GM12874 (cell line): ENCODE results near the gene ARVCF.

Experiments used
- TF ChIP-seq, protein P1 (sequence below): IDR thresholded peaks from 2 replicates; pipeline ENCODE4 v1.5.1; 2011; ENCODE audit warnings: low read depth, mild to moderate bottlenecking, control low read depth, low read length, moderate library complexity; ENCODE audit not compliant: insufficient read depth

The ARVCF gene

DNA sequence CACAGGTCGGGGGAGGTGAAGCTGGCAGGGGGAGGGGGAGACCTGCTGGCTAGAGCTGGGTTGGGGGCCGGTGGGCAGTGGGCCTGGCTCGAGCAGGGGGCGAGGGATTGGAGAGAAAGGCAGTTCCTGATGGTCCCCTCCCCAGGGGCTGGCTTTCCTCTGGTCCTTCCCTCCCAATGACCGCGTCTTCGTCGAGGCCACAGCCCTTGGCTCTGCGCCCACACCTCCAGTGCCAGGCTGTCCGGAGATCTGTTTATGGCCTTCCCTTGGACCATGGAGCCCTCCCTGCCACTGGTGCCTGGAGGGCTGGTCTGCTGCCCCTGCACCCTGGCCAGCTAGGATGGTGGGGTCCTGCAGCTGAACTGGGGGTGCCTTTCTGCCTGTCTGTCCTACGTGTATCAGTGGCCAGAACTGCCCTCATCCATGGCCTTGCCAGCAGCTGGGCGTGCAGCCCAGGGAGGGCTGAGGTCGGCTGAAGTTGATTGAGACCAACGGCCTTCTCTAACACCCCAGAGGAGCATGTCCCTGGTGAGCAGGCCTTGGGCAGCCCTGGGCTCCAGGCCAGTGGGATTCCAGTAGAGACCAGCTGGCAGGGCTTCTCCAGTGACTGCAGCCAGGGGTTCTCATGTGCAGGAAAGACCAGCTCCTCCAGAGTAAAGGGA lies 16.6 kb upstream of the ARVCF start:
- TF ChIP-seq, protein P1, sequence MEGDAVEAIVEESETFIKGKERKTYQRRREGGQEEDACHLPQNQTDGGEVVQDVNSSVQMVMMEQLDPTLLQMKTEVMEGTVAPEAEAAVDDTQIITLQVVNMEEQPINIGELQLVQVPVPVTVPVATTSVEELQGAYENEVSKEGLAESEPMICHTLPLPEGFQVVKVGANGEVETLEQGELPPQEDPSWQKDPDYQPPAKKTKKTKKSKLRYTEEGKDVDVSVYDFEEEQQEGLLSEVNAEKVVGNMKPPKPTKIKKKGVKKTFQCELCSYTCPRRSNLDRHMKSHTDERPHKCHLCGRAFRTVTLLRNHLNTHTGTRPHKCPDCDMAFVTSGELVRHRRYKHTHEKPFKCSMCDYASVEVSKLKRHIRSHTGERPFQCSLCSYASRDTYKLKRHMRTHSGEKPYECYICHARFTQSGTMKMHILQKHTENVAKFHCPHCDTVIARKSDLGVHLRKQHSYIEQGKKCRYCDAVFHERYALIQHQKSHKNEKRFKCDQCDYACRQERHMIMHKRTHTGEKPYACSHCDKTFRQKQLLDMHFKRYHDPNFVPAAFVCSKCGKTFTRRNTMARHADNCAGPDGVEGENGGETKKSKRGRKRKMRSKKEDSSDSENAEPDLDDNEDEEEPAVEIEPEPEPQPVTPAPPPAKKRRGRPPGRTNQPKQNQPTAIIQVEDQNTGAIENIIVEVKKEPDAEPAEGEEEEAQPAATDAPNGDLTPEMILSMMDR, result no peak

- TF ChIP-seq, protein P1, result no peak
These were observed 15.9 kb upstream of the ARVCF start for GRCh38 chr22:20032407-20032991.

DNA sequence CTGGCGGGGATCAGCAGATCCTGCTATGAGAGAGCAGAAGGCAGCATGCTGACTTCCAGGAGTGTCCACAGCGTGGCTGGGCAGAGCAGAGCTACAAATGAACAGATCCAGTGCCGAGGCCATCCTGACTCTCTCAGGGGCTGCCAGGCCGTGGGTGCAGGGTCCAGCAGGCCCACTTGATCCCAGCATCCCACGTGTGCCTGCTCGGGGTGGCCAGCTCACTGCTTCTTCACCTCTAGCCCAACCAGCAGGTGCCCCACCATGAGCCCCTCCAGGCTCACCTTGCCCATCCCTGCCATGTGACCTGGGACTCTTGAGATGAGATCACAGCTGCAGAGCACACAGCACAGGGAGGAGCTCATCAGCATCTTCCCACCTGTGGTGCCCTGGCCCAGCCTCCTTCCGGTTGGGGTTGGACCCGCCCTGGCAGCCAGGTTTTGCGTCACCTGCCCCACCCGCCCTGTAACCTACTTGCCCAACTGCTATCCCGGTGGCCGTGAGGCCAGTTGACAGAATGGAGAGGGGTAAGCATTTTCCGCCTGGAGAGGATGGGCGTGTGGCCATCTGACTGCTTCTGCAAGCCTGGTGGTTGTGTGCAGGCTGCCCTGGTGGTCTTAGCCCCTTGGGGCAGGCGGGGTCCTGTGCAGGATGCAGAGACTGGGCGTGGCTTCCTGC lies 15.2 kb upstream of the ARVCF start:
- TF ChIP-seq, protein P1, result no peak

- TF ChIP-seq, protein P1, result no peak
These were observed 13.1 kb upstream of the ARVCF start for GRCh38 chr22:20029550-20030225.

- TF ChIP-seq, protein P1, result no peak
These were observed 12.4 kb upstream of the ARVCF start for GRCh38 chr22:20028855-20029549.

DNA sequence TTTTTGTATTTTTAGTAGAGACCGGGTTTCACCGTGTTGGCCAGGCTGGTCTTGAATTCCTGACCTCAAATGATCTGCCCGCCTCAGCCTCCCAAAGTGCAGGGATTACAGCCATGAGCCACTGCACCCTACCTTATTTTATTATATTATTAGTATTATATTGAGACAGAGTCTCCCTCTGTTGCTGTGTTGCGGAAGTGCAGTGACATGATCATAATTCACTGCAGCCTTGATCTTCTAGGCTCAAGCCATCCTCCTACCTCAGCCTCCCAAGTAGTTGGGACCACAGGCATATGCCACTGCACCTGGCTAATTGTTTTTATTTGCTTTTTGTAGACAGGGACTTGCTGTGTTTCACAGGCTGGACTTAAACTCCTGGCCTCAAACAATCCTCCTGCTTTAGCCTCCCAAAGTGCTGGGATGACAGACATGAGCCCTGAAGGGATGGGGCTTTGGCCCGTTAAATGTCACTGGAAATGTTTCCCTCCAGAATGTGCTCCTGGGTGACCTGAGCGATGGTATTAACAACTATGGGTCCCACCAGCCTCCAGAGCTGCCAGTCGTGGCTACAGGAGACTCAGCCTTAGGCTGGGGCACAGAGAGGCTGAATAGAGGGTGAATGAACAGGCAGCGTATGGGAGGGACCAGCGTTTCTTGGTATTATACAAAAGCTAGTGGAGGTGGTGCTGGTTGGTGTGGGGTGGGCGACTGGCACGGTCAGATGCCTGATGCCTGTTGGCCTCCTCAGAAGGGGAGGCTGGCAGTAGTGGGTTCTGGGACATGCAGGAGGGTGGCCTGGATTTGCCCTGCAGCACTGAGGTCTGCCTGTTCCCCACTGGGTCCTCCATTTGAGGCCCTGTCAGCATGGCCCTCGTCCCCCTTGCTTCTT lies 11.6 kb upstream of the ARVCF start:
- TF ChIP-seq, protein P1, result peak; percentile 16; the same call in 1 of the 2 replicates
